NOMO-1 (cell line): ENCODE results near the gene EFNA4.

Source experiments
- DNase-seq, 2 experiments: peaks; one replicate each; lab custom pipeline; 2025; ENCODE audit not compliant: unreplicated experiment in 2 of 2; lab: John Stamatoyannopoulos, UW

EFNA4 gene

GRCh38 chr1:155051342-155051776 is 12.2 kb upstream of the EFNA4 start:
- DNase-seq = no peak

DNA sequence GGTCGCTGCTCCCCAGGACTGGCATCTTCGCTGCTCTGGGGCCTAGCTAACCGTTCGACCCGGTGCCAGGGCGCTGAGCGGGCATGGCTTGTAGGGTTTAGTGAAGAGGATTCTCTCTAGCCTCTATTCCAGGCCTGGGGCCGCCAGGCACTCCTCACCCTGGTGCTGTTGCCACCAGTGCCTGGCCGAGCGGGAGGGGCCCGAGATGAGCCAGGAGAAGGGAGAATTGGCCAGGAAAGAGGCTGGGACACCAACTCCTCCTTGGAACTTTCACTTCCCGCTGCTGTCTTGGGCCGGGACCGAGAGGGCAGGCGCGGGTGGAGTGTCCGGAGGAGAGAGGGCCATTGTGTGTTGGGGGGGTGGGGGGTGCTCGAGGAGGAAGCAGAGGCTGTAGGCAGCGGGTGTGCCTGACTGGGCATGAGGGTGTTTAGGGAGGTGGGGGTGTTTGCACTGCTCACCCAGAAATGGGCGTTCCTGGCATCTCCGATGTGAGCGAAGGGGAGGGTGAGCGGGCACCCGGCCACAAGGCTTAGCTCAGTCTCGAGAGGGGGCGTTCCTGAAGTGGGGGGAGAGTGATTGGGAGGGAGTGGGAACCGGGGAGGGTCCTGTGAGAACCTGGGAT is 11.7 kb upstream of the EFNA4 start:
- DNase-seq = peak in 1 of 2 experiments; percentile 23

DNA sequence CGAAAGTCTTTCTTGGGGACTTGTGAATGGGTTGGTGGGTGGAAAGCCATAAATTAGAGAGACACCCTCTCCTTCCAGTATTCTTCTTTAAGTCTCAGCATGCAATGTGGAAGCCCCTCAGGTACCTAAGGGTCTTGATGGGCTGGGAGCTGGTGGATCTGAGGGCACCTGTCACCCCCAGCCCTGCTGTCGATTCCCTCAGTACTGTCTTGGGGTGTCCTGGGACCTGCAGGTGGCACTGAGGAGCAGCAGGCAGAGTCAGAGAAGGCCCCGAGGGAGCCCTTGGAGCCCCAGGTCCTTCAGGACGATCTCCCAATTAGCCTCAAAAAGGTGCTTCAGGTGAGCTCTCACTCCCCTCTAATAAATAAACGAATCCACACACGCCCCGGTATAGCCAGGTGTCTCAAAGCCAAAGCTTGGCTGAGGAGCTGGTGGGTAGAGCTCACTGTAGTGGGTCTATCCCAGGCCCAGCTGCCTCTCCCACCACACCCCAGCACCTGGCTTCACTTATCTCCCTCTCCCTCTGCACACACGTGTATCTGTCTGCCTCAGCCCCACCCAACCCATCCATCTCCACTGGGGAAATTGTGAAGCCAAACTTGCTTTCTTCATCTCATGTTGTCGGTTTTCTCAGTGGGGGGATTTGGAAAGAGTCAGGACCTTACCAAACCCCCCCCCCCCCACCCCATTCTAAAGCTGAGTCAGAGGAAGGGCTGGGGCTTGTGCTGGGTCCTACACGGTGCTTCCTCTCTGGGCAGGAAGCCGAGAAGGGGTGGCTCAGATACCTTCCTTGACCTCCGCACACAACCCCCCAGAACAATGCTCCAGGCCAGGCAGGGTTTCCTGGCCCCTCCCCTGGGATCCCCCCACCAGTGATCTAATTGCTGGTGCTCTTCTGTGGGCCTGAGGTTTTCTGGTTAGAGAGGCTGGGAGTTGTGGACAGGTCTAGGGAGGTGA is 10.8 kb upstream of the EFNA4 start:
- DNase-seq = peak in 1 of 2 experiments; percentile 18

GRCh38 chr1:155053531-155054105 is 9.9 kb upstream of the EFNA4 start:
- no peak for DNase-seq

GRCh38 chr1:155057104-155057503 is 6.4 kb upstream of the EFNA4 start:
- no peak for DNase-seq

GRCh38 chr1:155057788-155058211 is 5.7 kb upstream of the EFNA4 start:
- no peak for DNase-seq

- DNase-seq = no peak
Measured at GRCh38 chr1:155060736-155061135, 2.8 kb upstream of the EFNA4 start.

DNA sequence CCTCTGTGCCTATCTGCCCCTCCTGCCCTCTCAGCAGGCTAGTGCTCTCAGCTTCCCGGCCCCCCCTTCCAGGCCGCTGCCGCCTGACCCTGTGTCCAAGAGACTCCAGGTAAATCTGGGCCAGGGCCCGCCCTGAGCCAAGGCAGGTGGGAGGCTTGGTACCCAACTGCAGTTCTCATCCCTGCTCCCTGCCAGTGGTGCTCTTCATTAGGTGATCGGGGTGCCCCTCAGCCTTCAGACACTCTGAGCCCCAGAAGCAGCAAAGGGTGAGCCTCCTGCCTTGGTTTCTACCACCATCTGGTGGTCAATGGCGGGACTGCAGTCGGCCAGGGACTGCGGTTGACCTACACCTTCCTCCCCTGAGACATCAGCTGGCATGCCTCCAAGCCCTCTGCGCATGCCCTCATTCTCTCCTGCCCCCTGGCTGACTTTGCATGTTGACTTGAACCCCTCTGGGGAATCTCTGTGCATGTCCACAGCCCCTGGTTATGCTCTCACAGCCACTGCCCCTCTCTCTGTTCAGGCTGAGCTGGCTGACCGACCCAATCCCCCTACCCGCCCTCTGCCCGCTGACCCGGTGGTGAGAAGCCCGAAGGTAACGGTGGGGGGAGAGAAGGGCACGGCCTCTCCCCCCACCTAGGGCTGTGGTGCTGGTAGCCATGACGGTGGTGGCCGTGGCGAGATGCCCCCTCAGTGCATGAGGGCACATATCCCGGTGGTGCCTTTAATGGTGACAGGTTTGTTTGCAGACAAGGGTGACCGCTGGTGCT is 2.0 kb upstream of the EFNA4 start:
- peak; percentile 63 to 78 for DNase-seq

DNA sequence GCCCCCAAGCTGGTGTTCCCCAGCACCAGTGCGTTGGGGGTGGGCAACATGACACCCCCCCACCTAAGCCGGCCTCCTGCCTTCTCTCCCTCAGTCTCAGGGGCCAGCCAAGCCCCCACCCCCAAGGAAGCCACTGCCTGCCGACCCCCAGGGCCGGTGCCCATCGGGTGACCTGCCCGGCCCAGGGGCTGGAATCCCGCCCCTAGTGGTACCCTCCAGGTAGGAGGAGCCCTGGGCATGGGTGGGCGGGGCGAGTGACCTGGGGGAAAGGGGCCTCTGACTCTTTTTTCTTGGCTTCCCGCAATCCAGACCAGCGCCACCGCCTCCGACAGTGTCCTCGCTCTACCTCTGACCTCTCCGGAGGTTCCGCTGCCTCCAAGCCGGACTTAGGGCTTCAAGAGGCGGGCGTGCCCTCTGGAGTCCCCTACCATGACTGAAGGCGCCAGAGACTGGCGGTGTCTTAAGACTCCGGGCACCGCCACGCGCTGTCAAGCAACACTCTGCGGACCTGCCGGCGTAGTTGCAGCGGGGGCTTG is 1.3 kb upstream of the EFNA4 start:
- DNase-seq = no peak

- DNase-seq = peak; percentile 36 to 37
Measured at GRCh38 chr1:155062702-155063411, 683 bp upstream of the EFNA4 start.

DNA sequence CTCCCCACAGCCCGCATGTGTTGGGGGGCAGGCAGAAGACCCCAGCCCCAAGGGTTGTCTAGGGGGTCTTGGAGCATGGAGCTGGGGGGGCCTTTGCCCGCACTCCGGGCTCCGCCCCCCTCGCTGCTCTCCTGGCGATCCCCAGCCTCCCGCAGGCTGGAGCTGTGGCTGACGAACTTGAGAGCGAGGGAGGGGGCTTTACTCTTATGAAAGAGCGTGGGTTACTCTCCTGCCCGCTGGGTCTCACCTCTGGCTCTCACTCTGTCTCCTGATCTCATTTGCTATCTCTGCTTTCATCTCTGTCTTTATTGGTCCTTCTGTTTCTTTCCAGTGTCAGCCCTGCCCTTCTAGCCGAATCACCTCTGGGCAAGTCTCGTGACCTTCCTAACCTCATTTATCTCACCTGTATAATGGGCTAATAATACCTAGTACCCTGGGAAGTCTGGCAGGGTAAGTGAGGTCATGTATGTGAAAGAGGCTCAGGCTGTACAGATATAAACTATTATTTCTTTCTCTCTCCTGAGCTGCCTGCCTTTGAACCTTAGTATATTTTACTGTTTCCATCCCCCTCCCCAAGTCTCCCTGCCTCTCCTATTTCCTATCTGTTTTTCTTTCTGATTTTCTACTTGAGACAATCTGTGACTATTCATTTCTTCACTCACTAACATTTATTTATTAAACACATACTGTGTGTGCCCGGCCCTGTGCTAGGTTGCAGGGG is 731 bp downstream of the EFNA4 start:
- DNase-seq = no peak

- no peak for DNase-seq
Measured at GRCh38 chr1:155064832-155065429, 1.4 kb downstream of the EFNA4 start.

DNA sequence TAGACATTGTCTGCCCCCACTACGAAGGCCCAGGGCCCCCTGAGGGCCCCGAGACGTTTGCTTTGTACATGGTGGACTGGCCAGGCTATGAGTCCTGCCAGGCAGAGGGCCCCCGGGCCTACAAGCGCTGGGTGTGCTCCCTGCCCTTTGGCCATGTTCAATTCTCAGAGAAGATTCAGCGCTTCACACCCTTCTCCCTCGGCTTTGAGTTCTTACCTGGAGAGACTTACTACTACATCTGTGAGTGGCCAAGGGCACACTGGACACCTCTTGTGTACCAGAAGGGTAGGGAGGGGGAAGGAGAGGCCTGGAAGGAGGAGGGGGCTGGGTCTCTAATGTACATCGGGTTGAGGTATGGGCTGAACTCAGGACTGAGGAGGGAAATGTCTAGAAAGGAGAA is 3.2 kb downstream of the EFNA4 start:
- DNase-seq = no peak

- DNase-seq = no peak
Measured at GRCh38 chr1:155068599-155068998, 5.1 kb downstream of the EFNA4 start.

DNA sequence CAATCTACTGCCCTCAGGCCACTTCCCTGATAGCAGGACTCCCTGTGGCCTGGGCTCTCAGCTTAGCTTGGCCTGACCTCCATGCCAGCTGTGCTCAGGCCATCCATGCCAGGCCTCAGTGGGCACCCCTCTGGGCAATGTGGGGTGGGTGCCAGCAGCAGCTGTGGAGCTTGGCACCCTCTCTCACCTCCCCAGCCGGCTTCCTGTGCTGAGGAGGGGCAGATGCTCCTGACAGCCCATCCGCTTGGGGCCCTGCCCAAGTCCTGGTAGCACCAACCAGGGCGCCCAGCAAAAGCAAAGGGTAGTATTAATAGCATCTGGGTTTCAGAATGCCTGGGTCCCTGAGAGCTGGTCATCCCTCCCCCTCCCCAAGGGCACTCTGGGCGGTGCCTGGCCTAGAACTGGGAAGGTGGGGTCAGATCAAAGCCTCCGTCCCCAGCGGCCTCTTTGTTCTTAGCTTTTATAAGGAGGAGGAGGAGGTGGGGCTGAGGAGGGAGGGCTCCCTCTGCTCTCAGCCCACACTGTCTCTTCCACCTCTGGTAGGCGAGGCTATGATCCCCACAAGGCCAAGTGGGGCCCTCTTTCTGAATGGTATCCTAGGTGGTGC is 6.1 kb downstream of the EFNA4 start:
- no peak for DNase-seq

DNA sequence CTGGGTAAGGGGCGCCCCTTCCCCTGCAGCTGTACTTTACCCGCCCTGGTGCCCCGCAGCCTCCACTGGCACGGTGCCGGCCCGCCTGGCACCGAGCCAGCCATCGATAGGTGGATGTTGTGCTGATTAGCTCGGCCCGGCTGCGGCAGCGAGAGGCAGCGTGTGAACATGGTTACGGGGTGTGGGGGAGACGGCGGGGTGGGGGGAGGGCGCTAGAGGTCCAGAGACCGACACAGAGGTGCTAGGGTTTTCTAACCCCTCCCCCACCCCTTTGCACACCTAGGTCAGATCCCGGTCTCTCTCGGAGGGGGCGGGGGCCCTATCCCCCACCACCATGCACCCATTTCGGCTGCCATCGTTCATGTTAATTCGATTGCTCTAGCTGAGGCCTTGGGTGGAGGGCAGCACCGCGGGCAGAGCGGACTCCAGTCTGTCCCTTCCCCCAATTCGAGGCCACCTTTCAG is 6.7 kb downstream of the EFNA4 start:
- DNase-seq = no peak

GRCh38 chr1:155070721-155071569 is 7.4 kb downstream of the EFNA4 start:
- DNase-seq = peak; percentile 77 to 83
